ENCODE results near the gene RELN.

- TF ChIP-seq POLR2A (IDR thresholded peaks at IDR 0.05) (no peak), CTCF (IDR thresholded peaks at IDR 0.05 in 4 of 5, conservative IDR thresholded peaks at IDR 0.05 in 1 of 5) (no peak)
Measured at GRCh38 chr7:103990991-103991390, 1.5 kb upstream of the RELN start.

All from gastrocnemius medialis (tissue), 4 donors.